ENCODE data around the gene PPP1R17. TPM values are rescaled to one million over a fixed set of nuclear protein-coding genes. Genes with fewer than 3 reads are reported as not detected.

The PPP1R17 gene
- total and polyA plus RNA-seq, 2 donors (not counting 3 experiments of a cell fraction or from before 2014, with no cell fraction given): not detected

GRCh38 chr7:31640381-31640780 is 46.6 kb upstream of the PPP1R17 start:
- dilution Hi-C loops (cut with MboI; ENCODE audit: extremely low pct_ligation_motif_present, low sequenced_read_pairs): no loop called here
- DNase-seq (ENCODE audit: low read depth, low spot score): no peak
- Histone ChIP-seq H3K79me2 (ENCODE audit: control insufficient read depth, insufficient read depth, low read length) (no peaks in the 10 kb centered on the region), H3K4me1 (ENCODE audit: control insufficient read depth, extremely low read depth, insufficient read depth, low read length) (no peaks in the 10 kb centered on the region), H3K36me3 (ENCODE audit: control insufficient read depth in 2 of 2, extremely low read depth in 1 of 2, insufficient read depth in 2 of 2, low read length in 2 of 2) (no peaks in the 10 kb centered on the region), H3K4me2 (ENCODE audit: insufficient read depth, low read length) (no peak overlapping the region), H3K27me3 (ENCODE audit: control insufficient read depth in 2 of 2, insufficient read depth in 2 of 2, low read length in 2 of 2) (no peaks in the 10 kb centered on the region), H3K9me1 (replicated peaks; ENCODE audit: control insufficient read depth, extremely low read depth, insufficient read depth, low read length) (no peaks in the 10 kb centered on the region), H2AFZ (ENCODE audit: low read depth, low read length) (no peak overlapping the region), H4K20me1 (replicated peaks; ENCODE audit: control insufficient read depth, extremely low read depth, insufficient read depth, low read length) (no peaks in the 10 kb centered on the region), H3K4me3 (replicated peaks in 1 of 3; ENCODE audit: insufficient read depth in 1 of 3, low read depth in 1 of 3, low read length in 3 of 3) (no peak overlapping the region), H3K9ac (replicated peaks; ENCODE audit: extremely low read depth, insufficient read depth, low read length) (no peak overlapping the region), H3K9me3 (replicated peaks; ENCODE audit: control insufficient read depth, insufficient read depth, low read length) (no peaks in the 10 kb centered on the region), H3K27ac (ENCODE audit: insufficient read depth, low read depth, low read length) (no peak overlapping the region)
- no peak for FAIRE-seq
- TF ChIP-seq, protein P1, sequence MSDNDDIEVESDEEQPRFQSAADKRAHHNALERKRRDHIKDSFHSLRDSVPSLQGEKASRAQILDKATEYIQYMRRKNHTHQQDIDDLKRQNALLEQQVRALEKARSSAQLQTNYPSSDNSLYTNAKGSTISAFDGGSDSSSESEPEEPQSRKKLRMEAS (IDR thresholded peaks at IDR 0.05; ENCODE audit: insufficient read depth, insufficient read length): no peak
- TF ChIP-seq FOS (IDR thresholded peaks at IDR 0.05; ENCODE audit: borderline replicate concordance, insufficient read depth, low read length) (no peak), EZH2 (IDR thresholded peaks at IDR 0.05; ENCODE audit: borderline replicate concordance, low read depth, low read length, severe bottlenecking) (no peak), CTCF (IDR thresholded peaks at IDR 0.05; ENCODE audit: extremely low read depth in 1 of 2, insufficient read depth in 1 of 2, low read depth in 1 of 2, low read length in 2 of 2) (no peak), MYC (IDR thresholded peaks at IDR 0.05; ENCODE audit: low read depth, low read length) (no peak), GATA2 (IDR thresholded peaks at IDR 0.05; ENCODE audit: insufficient read depth, insufficient read length, low read depth, low read length) (no peak), JUN (IDR thresholded peaks at IDR 0.05; ENCODE audit: borderline replicate concordance, insufficient read depth, insufficient read length, low read depth) (no peak)
- BruUV-seq (replicated peaks): no TSS peak
- intact Hi-C loops (cut with micrococcal nuclease): no loop called here
- POLR2A ChIA-PET: no interaction called here
- CTCF ChIA-PET: interaction anchor here (1.1 to 1.6 kb wide), 2 partner anchors 197 to 524 kb away, joined by 3 read pairs; no protein-coding TSS in a partner anchor
